Activated T-cell treated with anti-CD3 and anti-CD28 coated beads for 1 hour (primary cell): ENCODE measurements around the gene SMURF1.
"Not testable (repeated sequence)": the region's sequence is repeated elsewhere in the genome, so short reads cannot be mapped to it uniquely, and the experiment has no call there.

Experiments
- DNase-seq: peaks from one replicate; pipeline ENCODE4 v3.0.0-alpha.2; 2020; ENCODE audit warnings: low read depth

SMURF1 gene

DNA sequence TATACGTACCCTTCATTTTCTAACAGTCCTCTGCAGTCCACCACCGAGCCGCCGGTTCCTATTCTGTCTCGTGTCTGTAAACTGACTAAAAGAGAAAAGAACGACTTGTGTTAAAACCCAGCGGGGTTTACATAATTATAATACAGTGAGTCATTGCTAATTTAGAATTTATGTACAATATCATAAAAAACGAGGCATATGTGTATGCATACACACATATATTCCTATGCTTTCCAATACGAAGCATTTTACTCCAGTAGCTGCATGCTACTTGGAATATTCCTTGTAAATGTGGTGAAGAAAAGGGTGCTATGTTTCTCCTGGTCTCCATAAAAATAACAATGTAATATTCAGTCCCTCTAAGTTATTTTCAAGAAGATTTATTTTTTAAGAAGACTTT lies 89.1 kb downstream of the SMURF1 start:
- no peak for DNase-seq

DNA sequence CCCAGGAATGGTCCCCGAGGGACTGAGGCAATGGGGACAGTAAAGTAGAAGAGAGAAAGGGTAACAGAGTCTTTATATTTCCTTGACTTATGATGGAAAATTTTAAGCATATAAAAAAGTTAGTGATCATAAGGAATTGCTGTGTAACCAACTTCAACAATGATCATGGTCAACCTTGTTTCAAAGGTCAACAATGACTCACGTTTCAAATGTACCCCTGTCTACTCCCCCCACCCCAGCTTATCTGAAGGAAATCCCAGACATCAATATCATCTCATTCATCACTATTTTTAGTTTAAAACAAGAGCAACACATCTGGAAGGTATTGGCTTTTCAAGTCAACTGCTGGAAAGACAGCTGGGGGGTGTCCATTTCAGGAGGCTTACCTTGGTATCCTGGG lies 92.9 kb downstream of the SMURF1 start:
- DNase-seq, result no peak

DNA sequence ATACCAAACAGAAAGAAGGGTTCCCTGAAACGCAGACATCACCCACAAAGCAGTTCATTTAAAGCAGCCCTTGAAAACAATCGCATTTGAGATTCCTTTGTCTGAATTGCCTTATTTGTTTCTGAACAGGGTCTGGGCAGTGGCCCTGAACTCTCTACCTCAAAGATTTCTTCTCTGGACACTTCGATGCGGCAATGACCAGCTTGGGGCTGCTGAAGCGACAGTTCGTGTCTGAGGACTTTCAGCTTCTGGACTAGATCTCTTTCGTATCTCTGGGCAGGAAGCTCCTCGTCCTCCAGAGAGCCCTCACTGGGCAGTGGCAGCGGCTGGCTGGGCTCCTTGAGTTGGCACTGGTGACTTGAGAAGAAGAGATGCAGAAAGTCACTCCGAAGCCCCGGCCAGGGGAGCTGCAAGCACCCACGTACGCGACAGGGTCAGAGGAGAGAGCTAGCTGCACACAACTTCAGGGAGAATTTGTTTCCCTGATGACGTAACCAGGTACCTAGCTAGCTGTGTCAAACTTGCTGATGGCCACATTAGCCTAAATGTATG lies 96.3 kb downstream of the SMURF1 start:
- DNase-seq, result no peak

GRCh38 chr7:99046722-99047121 lies 97.2 kb downstream of the SMURF1 start:
- no peak for DNase-seq

DNA sequence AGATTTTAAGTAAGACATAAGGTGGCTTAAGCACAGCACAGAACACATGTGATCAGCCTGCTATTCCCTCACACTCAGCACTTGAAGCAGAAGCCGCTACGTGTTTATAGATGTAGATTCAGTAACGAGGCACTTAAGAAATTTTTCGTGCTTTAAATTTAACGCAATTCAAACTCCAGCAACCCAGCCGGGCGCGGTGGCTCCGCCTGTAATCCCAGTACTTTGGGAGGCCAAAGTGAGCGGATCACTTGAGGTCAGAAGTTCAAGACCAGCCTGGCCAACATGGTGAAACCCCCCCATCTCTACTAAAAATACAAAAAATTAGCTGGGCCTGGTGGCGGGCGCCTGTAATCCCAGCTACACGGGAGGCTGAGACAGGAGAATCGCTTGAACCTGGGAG lies 97.6 kb downstream of the SMURF1 start:
- DNase-seq, result not testable (repeated sequence)

GRCh38 chr7:99044858-99045257 lies 99.0 kb downstream of the SMURF1 start:
- not testable (repeated sequence) for DNase-seq

DNA sequence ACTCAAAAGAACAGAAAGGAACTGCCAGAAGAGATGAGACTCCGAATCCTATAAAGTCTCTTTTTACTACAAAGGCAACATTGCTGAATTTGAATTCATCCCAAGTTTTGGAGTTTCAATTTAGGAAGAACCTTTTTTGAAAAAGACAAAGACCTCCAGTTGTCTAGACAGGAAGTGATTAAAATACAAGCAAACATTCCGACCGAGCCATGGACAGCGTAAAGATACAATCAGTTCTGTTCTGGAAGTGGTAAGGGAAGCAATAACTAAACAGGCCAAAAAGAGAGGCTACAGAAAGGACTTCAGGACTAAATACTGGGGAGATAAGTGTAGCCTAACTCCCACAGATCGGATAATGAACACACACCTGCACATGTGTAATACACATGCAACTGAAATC lies 101.0 kb downstream of the SMURF1 start:
- DNase-seq, result no peak

DNA sequence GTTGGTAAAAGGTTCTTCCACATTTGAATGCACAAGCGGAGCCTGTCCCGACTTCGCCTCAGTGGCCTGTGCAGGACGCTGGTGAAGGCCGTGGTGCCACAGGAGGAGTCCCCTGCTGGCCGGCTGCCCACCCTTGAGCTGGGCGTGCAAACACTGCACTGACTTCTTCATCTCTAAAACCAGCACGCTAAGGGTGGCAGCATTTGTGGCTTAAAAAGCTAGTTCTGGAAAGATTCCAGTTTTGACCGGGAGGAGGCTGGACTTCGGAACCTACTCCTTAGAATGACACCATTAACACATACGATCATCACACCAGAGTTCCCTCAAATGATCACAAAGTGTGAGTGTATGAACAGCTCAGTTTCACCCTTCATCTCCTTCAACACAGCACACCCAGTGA lies 102.4 kb downstream of the SMURF1 start:
- DNase-seq, result no peak

- DNase-seq, result peak; percentile 54
Measured at GRCh38 chr7:99040104-99040958, 103.6 kb downstream of the SMURF1 start.

DNA sequence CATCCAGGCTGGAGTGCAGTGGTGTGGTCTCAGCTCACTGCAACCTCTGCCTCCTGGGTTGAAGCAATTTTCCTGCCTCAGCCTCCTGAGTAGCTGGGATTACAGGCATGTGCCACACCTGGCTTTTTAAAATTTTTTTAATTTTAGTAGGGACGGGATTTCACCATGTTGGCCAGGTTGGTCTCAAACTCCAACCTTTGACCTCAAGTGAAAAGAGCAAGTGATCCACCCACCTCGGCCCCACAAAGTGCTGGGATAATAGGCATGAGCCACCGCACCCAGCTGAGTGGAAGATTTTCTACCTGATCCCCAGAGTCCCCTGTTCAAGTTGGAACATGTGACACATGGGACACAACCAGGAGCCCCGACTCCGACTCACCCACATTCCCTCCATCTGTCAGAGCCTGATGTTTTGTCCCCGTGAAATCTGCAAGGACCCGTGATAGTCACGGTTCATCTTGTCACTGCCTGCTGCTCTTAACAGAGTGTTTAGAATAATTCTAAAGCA lies 104.5 kb downstream of the SMURF1 start:
- no peak for DNase-seq

- no peak for DNase-seq
Measured at GRCh38 chr7:99038086-99038855, 105.6 kb downstream of the SMURF1 start.

GRCh38 chr7:99037327-99037940 lies 106.5 kb downstream of the SMURF1 start:
- no peak for DNase-seq

- no peak for DNase-seq
Measured at GRCh38 chr7:99036546-99037111, 107.3 kb downstream of the SMURF1 start.

- DNase-seq, result no peak
Measured at GRCh38 chr7:99035723-99036545, 108.0 kb downstream of the SMURF1 start.

GRCh38 chr7:99034932-99035722 lies 108.8 kb downstream of the SMURF1 start:
- no peak for DNase-seq

DNA sequence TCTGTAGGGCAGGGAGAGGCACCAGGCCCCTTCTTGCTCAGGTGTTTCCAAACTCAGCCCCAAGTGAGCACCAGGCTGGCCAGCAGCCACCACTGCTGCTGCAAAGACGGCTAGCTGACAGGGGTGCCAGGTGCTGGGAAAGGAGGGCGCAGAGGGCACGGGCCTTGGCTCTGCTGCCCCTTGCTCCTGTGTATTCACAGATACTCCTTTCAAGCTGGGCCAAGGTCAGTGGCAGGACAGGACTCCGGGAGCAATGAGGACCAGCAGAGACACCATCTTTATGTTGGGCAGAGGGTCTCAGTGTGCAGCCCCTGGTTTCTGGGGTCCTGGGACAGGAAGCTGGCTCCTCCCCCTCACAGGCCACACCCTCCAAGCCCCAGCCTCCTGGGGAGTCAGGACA lies 110.1 kb downstream of the SMURF1 start:
- no peak for DNase-seq

- no peak for DNase-seq
Measured at GRCh38 chr7:99032928-99033327, 111.0 kb downstream of the SMURF1 start.

DNA sequence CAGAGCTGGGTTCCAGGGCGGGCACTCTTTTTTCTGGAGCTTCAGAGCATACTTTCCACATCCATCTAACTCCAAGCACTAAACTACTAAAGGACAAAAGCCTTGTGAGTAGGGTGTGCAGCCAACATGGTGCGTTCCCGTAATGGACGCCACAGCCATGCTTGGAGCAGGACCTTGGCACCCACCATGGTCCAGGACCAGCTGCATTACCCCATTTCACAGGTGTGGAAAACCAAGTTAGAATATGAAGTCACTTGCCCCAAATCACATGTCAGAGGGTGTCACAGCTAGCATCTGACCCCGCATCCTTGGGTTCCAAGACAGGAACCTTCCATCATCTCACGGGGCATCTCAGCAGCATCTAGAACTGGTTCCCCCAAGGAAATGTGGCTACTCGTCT lies 112.4 kb downstream of the SMURF1 start:
- DNase-seq, result no peak

- DNase-seq, result no peak
Measured at GRCh38 chr7:99030951-99031350, 113.0 kb downstream of the SMURF1 start.

DNA sequence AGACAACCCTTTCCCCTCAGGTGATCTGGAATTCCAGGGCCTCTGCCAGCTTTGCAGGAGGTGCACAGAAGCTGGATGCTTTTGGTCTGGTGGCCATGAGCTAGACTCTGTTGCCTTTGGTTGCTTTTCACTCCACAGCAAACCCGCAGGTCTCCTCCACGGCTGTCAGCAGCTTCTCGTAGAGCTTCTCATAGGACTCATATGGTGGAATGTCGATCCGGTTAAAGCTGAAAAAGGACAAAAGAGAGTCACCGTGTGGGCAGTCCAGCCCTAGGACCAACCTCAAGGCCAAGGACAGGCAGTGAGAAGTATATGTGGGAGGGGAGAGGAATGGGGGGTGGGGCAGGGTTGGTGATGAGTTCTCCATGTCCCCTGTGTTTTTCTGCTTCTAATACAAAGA lies 113.5 kb downstream of the SMURF1 start:
- no peak for DNase-seq
